RCC 7860 (cell line): ENCODE measurements around the gene AMMECR1L.
"Not testable (repeated sequence)": the region's sequence is repeated elsewhere in the genome, so short reads cannot be mapped to it uniquely, and the experiment has no call there.

ENCODE experiments used
- DNase-seq: peaks from one replicate; pipeline ENCODE4 v3.0.0-alpha.2; 2015; ENCODE audit warnings: low spot score
- FAIRE-seq: peaks from 2 replicates; lab custom pipeline; 2012; peaks lifted over from hg19 to GRCh38; lab: Jason Lieb, UNC

AMMECR1L gene

DNA sequence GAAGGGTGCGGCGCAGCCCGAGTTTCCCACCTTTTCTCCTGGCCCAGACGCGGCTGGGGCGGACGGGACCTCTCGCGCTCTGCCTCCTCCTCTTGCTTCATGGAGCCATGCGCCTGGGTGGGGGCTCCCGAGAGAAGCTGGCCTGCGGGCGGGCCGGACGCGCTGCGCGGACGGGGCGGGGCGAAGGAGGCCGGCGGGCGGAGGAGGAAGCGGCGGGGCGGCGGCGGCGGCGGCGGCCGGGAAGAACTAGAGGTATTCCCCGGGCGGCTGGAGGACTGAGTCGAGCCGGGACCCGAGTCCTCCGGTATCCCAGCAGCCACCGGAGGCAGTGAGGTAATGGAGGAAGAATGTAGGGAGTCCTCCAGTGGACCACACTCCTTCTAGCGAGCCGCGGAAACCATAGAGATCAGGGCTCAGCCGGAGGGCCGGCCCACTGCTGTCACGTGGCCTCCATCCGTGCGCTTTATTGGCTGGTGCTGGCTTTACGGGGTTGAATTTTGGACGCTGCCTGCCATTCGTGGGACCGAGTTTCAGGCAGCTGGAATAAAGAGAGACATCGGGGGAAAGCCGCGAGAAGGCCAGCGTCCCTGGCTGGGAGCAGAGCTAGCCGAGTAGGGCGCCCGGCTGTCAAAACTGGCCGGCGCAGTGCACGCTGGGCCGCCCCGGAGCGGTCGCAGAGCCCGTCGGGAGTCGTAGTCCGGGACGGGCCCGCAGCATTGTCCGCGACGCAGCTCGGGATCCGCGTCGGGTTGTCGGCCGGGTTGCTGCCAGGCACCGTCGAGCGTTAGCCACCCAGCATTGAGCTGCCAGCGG, at the start of gene AMMECR1L:
Gene AMMECR1L (minus strand): TSS at position 177 of the 813 bp plus-strand sequence. CDS start 11,722 bp downstream, outside the sequence.
- DNase-seq (peak; percentile 33), FAIRE-seq (peak; percentile 92)

DNA sequence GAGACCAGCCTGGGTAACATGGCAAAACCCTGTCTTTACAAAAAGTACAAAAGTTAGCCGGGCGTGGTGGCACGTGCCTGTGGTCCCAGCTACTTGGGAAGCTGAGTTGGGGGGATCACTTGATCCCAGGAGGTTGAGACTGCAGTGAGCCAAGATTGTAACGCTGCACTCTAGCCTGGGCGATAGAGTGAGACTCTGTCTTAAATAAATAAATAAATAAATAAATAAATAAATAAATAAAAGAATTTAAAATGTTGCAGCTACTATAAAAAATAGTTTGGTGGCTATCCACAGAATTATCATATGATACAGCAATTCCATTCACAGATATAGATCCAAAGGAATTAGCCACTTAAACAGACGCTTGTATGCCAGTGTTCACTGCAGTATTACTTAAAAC, 49.6 kb upstream of the AMMECR1L start:
- DNase-seq (no peak), FAIRE-seq (no peak)

DNA sequence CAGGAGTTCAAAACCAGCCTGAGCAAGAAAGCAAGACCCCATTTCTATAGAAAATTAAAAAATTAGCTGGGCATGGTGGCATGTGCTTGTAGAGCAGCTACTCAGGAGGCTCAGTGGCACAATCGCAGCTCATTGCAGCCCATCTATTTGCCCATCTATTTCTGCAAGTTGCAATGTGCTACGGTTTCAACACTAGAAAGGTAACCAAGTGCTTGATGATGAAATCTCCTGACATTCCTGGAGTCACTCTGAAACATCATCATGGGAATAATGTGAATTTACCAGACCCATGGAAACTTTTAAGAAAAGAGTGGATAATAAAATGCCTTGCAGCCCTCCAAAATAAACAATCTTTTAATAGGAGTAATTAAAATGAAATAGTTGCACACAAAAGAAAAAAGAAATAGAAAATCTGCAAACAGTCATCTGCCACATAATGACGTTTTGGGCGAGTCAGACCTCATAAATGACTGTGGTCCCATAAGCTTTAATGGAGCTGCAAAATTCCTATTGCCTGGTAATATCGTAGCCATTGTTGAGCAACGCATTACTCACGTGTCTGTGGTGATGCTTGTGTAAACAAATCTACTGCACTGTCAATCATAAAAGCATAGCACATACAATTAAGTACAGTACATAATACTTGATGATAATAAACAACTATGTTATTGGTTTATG, 46.6 kb upstream of the AMMECR1L start:
- DNase-seq (peak; percentile 47), FAIRE-seq (peak; percentile 34)

DNA sequence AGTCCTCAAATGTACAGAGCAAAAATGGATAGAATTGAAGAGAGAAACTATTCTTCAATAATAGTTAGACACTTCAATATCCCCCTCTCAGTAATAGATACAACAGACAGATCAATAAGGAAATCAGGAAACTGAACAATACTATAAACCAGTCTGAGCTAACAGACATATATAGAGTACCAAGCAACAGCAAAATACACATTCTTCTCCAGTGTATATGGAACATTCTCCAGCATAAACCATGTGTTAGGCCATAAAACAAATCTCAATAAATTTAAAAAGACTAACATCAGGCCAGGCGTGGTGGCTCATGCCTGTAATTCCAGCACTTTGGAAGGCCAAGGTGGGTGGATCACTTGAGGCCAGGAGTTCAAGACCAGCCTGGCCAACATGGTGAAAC, 43.7 kb upstream of the AMMECR1L start:
- DNase-seq = no peak
- FAIRE-seq = no peak

DNA sequence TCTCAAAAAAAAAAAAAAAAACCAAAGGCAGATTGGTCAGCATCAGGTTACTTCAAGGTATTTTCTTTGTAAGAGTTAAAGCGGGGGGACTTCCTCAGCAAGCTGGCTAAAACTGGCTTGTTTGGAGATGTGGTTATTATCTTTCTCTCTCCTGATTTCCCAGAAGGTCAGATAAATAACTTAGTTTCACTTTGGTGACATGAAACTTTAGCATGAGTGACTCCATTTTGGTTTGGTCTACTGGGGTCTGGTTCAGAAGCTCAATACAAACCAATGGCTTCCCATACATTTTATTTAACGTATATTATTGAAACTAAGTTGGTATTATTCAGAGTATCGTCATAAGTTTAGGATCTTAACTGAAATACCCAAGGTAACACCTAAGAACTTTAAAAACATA, 41.6 kb upstream of the AMMECR1L start:
- FAIRE-seq (no peak), DNase-seq (no peak)

DNA sequence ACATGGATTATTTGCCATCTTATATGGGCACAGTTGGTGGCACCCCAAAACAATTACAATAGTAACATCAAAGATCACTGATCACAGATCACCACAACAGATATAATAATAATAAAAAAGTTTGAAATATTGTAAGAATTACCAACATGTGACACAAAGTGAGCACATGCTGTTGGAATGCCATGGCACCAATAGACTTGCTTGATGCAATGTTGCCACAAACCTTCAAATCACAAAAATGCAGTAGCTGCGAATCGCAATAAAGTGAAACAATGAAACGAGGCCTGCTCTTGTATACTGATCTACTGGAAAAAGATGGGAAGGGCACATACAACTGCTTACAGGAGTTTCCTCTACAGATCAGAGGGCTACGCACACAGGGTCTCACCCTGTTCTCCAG, 32.2 kb upstream of the AMMECR1L start:
- no peak for FAIRE-seq
- no peak for DNase-seq

DNA sequence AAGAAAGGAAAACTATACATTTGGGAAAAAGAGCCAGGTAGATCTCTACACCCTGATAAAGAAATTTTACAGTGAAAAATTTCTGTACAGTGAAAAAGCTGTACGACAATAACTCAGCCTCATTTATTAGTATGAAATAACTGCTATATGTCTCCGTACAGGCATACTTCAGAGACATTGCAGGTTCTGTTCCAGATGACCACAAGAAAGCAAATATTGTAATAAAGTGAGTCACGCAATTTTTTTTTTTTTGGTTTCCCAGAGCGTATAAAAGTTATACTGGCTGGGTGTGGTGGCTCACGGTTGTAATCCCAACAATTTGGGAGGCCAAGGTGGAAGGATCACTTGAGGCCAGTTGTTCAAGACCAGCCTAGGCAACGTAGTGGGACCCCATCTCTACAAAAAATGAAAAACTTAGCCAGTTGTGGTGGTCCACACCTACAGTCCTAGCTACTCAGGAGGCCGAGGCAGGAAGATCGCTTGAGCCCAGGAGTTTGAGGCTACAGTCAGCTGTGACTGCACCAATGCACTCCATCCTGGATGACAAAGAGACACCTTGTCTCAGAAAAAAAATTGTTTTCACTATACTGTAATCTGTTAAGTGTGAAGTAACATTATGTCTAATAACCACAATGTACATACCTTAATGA, 28.2 kb upstream of the AMMECR1L start:
- FAIRE-seq (no peak), DNase-seq (peak; percentile 22)

DNA sequence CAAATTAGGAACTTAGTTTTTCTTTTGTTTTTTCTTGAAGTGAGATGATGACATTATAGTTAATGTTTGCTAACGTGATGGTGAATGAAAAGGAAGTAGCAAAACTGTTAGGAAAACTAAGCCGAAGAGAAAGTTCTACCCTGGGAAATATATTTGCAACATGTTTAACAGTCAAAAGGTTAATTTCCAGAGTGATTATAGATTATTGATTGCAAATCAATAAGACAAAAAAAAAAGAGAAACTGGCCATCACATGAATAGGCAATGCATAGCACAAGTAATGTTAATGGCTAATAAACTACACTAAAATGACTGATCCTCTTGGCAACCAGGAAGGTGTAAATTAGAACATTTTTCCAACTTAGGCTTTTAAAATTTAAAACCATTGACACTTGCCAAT, 26.0 kb upstream of the AMMECR1L start:
- FAIRE-seq = no peak
- no peak for DNase-seq

DNA sequence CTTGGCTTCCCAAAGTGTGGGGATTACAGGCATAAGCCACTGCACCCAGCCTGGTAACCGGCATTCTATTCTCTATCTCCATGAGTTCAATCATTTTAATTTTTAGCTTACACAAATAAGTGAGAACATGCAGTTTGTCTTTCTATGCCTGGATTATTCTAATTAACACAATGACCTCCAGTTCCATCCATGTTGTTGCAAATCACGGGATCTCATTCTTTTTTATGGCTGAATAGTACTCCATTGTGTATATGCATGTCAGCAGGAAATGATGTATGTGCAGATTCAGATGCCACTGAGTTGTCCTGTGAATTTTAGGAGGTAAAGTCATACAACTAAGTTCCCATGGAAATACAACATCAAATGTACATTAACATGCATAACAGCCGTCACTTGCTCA, 24.7 kb upstream of the AMMECR1L start:
- DNase-seq (no peak), FAIRE-seq (no peak)

DNA sequence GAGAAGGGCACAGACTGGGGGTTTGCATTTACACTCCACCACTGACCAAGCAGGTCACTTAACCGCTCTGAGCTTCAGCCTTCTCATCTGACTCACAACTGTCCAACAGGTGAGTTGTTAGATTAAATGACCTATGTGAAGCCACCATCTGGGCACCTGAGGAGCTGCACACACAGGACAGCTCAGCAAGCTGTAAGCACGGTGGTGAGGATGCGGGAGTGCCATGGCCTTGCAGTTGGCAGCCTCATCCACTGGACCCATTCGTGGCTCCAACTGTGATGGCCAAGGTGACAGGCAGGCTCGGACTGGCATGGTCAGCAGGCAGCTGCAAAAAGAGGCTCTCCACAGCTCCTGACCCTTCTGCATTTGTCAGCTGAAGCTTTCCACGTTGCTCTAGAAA, 23.3 kb upstream of the AMMECR1L start:
- no peak for DNase-seq

DNA sequence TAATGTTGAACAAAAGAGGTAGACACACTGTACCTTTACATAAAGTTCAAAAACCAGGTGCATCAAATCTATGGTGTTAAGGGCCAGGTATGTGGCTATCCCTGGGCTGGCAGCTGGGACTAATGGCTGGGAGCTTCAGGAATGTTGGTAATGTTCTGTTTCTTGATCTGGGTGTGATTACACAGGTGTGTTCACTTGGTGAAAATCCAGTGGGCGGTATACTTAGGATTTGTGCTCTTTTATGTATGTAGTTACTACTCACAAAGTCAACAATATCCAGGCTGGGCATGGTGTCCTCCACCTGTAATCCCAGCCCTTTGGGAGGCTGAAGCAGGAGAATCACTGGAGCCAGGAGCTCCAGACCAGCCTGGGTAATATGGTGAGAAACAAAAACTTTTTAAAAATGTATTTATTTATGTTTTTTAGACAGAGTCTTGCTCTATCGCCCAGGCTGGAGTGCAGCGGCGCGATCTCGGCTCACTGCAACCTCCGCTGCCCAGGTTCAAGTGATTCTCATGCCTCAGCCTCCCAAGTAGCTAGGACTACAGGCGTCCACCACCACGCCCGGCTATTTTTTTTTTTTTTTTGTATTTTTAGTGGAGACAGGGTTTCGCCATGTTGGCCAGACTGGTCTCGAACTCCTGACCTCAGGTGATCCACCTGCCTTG, 22.1 kb upstream of the AMMECR1L start:
- not testable (repeated sequence) for FAIRE-seq, DNase-seq

More for the DNA sequence above, 23.3 kb upstream of the AMMECR1L start:
- no peak for FAIRE-seq

DNA sequence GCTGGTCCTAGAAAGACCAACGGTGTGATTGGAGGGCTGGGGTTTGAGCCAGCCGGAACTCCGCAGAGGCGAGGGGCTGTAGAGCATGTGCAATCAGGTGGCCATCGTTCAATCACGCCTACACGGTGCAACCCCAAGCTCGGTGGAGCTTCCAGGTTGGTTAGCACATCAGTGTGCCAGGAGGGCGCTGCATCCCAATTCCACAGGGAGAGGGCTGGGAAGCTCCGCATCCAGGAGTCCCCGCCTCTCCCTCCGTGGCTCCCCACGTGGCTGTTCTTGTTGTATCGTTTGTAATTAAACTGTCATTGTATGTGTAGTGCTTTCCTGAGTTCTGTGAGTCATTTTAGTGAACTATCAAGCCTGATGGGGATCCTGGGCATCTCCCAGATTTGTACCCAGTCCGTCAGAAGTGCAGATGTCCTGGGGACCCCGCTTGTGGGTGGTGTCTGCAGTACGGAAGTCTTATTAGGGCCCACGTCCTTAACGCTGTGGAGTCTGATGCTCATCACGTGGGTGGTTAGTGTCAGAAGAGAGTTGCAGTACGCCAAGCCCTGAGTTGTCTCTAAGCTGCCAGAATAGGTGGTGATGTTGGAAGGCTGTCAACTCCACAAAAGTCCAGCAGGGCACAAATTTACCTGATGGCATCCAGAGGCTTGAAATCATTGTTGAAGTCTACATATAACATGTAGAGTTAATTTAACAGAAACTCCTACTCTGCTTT, 20.6 kb upstream of the AMMECR1L start:
- no peak for DNase-seq
- FAIRE-seq = no peak

DNA sequence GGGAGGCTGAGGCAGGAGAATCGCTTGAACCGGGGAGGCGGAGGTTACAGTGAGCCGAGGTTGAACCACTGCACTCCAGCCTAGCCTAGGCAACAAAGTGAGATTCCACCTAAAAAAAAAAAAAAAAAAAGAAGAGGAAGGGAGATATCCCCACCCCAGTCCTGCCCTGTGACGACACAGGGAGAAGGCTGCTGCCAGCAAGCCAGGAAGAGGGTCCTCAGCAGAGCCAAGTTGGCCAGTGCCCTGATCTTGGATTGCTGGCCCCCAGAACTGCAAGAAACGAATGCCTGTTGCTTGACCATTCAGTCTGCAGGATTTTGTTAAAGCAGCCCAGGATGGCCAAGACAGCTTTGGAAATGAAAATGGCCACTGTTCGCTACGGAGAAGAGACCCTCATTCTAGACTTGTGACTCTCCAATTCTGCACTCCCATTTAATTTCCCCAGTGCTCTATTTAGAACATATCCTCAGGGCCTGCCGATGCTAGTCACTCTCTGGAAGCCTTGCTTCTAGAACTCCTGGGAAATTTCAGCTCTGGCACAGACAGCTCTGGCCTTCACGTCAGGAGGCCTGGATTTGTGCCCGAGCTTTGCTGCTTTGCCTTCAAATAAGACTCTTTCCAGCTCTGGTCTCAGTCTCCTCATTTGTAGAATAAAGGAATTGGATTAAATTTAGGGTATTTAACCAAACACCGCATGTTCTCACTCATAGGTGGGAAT, 15.7 kb upstream of the AMMECR1L start:
- DNase-seq (no peak), FAIRE-seq (no peak)

DNA sequence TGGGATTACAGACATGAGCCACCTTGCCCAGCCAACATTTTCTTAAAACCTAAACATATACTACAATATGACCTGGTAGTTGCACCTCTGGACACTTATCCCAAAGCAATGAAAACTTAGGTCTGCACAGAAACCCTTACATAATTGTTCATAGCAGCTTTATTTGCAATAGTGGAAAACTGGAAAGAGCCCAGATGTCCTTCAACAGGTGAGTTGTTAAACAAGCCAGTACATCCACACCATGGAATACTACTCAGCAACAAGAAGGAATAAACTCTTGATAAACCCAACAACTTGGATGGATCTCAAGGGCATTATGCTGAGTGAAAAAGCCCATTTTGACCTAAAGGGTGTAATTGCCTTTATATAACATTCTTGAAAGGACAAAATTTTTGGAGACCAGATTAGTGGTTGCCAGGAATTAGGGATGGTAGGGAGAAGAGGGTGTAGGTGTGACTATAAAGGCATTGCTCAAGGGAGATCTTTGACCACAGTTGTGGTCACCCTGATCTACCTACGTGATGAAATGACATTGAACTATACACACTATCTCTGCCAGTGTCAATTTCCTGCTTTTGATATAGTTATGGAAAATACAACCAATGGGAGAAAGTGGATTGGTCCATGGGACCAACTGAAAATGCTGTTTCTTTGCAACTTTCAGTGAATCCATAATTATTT, 11.9 kb upstream of the AMMECR1L start:
- no peak for FAIRE-seq
- DNase-seq = no peak

DNA sequence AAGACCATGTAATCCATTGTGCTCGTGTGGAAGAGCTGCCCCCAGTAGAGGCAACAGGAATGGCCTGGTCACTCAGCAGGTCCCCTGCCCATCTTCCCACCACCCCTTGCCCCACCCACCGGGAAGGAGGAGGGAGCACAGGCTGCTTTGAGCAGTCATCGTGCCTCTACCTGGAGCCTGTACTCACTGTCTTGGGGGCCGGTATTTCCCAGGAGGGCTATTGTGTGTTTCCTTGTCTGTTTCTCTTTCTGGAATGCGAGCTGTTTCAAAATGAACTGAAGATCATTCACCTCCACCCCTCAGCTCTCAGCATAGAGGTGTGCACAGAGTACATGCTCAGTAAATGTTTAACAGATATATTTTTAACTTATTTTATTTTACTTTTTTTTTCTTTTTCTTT, 7.7 kb upstream of the AMMECR1L start:
- DNase-seq (no peak), FAIRE-seq (no peak)

DNA sequence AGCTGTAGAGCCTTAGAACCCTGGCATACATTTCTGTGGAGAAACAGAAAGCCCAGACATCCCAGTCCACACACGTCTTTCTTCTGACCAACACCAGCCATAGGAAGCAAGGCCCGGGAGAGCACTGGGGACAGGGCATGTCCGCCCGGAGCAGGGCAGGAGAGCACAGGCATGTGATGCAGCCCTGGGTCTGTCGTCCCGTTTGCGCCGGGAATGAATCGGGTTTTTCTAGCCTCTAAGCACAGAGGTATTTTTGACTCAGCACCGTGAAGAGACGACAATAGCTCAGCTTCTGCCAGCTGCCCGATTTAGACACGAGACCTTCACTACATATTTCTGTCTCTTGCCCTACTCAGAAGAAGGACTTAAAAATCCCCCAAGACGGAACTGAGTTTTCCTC, 7.3 kb upstream of the AMMECR1L start:
- DNase-seq (no peak), FAIRE-seq (no peak)

DNA sequence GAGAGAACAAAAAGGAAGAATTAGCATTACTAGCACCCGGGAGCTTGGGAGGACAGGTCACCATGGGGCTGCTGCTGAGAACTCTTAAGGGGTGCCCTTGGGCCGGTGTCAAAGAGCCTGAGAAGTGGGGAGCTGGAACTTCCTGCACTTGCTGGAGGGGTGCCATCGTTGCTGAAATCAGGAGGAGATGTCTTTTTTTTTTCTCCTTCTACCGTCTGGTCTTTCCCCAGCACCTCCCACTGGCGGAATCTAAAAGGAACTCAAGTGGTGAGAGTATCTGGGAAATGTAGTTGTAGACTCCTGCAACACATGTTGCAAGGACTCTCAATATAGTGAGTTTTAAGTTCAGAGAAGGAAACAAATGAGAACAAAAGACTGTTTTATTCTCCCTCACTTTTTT, 6.1 kb upstream of the AMMECR1L start:
- FAIRE-seq (no peak), DNase-seq (no peak)

DNA sequence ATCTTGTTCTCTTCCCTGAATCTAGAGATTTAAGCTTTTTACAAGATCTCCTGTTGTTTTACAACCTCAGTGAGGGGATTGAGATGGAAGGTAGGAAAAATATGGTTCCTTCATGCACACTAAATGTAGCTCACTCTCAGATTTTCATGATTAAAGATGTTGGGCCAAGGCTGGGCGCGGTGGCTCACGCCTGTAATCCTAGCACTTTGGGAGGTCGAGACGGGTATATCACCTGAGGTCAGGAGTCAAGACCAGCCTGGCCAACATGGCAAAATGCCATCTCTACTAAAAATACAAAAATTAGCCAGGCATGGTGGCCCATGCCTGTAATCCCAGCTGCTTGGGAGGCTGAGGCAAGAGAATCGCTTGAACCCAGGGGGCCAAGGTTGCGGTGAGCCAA, 5.0 kb upstream of the AMMECR1L start:
- not testable (repeated sequence) for FAIRE-seq

DNA sequence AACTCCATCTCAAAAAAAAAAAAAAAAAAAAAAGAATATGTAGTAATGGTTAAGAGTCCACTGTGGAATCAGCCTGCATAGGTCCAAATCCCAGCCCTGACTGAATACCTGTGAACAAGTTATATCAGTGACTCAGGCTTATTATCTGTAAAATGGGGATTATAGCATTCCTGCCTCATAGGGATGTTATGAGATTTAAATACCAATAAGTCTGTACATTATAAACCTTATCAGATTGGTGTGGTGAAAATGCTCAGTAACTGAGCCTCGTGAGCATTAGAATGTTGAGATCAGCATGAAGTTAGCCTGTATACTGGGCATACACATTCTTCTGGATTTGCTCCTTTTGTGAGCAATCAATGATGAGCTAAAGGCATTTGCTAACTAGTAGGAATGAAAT, 3.0 kb upstream of the AMMECR1L start:
- no peak for FAIRE-seq

More for the DNA sequence above, 5.0 kb upstream of the AMMECR1L start:
- DNase-seq = not testable (repeated sequence)

More for the DNA sequence above, 3.0 kb upstream of the AMMECR1L start:
- no peak for DNase-seq
